ENCODE data around the gene AMH.

GRCh38 chr19:2273356-2274184 is 24.4 kb downstream of the AMH start:
- TF ChIP-seq CTCF (conservative IDR thresholded peaks at IDR 0.05; ENCODE audit: low read length), result peak; percentile 94
- TF ChIP-seq EZH2phosphoT487 (IDR thresholded peaks at IDR 0.05; ENCODE audit: borderline replicate concordance, low read depth, low read length), result no peak
